Neural cell (in vitro differentiated cells): ENCODE results near the gene PLXNA3. TPM values are rescaled to one million over a fixed set of nuclear protein-coding genes. Genes with fewer than 3 reads are reported as not detected.

Experiments
- H2AFZ ChIP-seq: fragments of 200-600, 300-800 bp; sonication (generic), shearing (Covaris generic); 2 replicates; pipeline ENCODE4 v1.6.0; 2014; ENCODE audit warnings: low read depth, mild to moderate bottlenecking, antibody characterized with exemption, low read length, moderate library complexity
- H3F3A ChIP-seq: fragments of 200-600 bp; shearing (Covaris generic); 2 replicates; pipeline ENCODE4 v1.6.1; 2016; ENCODE audit warnings: mild to moderate bottlenecking, moderate library complexity, mixed read lengths, antibody characterized with exemption, low read length; ENCODE audit not compliant: insufficient read depth, poor library complexity, severe bottlenecking
- H3K27ac ChIP-seq: fragments of 200-600, 300-800 bp; sonication (generic), shearing (Covaris generic); 2 replicates; pipeline ENCODE4 v1.5.1; 2014; ENCODE audit warnings: mild to moderate bottlenecking, low read length, moderate library complexity
- H3K27me3 ChIP-seq: fragments of 300-800, 200-600 bp; sonication (generic), shearing (Covaris generic); 2 replicates; pipeline ENCODE4 v1.6.0; 2014; ENCODE audit warnings: mild to moderate bottlenecking, low read depth, low read length, moderate library complexity; ENCODE audit not compliant: insufficient read depth
- H3K36me3 ChIP-seq: fragments of 300-800, 200-600 bp; sonication (generic), shearing (Covaris generic); 2 replicates; pipeline ENCODE4 v1.5.1; 2014; ENCODE audit warnings: mild to moderate bottlenecking, antibody characterized with exemption, low read length, moderate library complexity; ENCODE audit not compliant: insufficient read depth
- H3K4me2 ChIP-seq: fragments of 300-800, 200-600 bp; sonication (generic), shearing (Covaris generic); 2 replicates; pipeline ENCODE4 v1.6.0; 2014; ENCODE audit warnings: mild to moderate bottlenecking, low read length
- H3K4me3 ChIP-seq: fragments of 300-800, 200-600 bp; sonication (generic), shearing (Covaris generic); 2 replicates; pipeline ENCODE4 v1.5.1; 2014; ENCODE audit warnings: mild to moderate bottlenecking, low read length, moderate library complexity
- H3K79me2 ChIP-seq: fragments of 200-600 bp; shearing (Covaris generic); replicated peaks from 2 replicates; pipeline ENCODE4 v1.6.0; 2014; ENCODE audit warnings: mild to moderate bottlenecking, low read length, moderate library complexity; ENCODE audit not compliant: insufficient read depth
- H3K9ac ChIP-seq: fragments of 300-800, 200-600 bp; sonication (generic), shearing (Covaris generic); 2 replicates; pipeline ENCODE4 v1.6.1; 2016; ENCODE audit warnings: mild to moderate bottlenecking, low read length, mixed read lengths
- H3K9me2 ChIP-seq: fragments of 200-600 bp; shearing (Covaris generic); 2 replicates; pipeline ENCODE4 v1.6.1; 2016; ENCODE audit warnings: mild to moderate bottlenecking, low read length, mixed read lengths; ENCODE audit not compliant: insufficient read depth
- H3K9me3 ChIP-seq: fragments of 200-600, 300-800 bp; sonication (generic), shearing (Covaris generic); 2 replicates; pipeline ENCODE4 v1.6.1; 2016; ENCODE audit warnings: mild to moderate bottlenecking, mixed run types, low read length, moderate library complexity, mixed read lengths
- H4K20me1 ChIP-seq: fragments of 200-600 bp; shearing (Covaris generic); 2 replicates; pipeline ENCODE4 v1.6.1; 2016; ENCODE audit warnings: mild to moderate bottlenecking, mixed run types; ENCODE audit not compliant: insufficient read depth
- CTCF ChIP-seq: fragments of 450-650 bp; IDR thresholded peaks from 2 replicates; pipeline ENCODE4 v1.5.1; 2014; ENCODE audit warnings: antibody characterized with exemption, mild to moderate bottlenecking, moderate library complexity; ENCODE audit not compliant: poor library complexity, severe bottlenecking
- EP300 ChIP-seq: fragments of 450-650 bp; conservative IDR thresholded peaks from 2 replicates; pipeline ENCODE4 v1.6.1; 2014; ENCODE audit warnings: antibody characterized with exemption, mild to moderate bottlenecking, moderate library complexity; ENCODE audit not compliant: poor library complexity, severe bottlenecking
- EZH2 ChIP-seq: fragments of 200-600, 300-800 bp; shearing (Covaris generic), sonication (generic); IDR thresholded peaks from 2 replicates; pipeline ENCODE4 v1.6.1; 2014; ENCODE audit warnings: antibody characterized with exemption, low read length, borderline replicate concordance, mild to moderate bottlenecking; ENCODE audit not compliant: insufficient read depth, poor library complexity, severe bottlenecking
- MXI1 ChIP-seq: fragments of 450-650 bp; conservative IDR thresholded peaks from 2 replicates; pipeline ENCODE4 v1.6.1; 2014; ENCODE audit warnings: antibody characterized with exemption, mild to moderate bottlenecking; ENCODE audit not compliant: poor library complexity, severe bottlenecking
- POLR2AphosphoS5 ChIP-seq: IDR thresholded peaks from 2 replicates; pipeline ENCODE4 v1.6.1; 2012
- RAD21 ChIP-seq: fragments of 450-650 bp; conservative IDR thresholded peaks from 2 replicates; pipeline ENCODE4 v1.6.1; 2014; ENCODE audit warnings: antibody characterized with exemption, mild to moderate bottlenecking, moderate library complexity
- REST ChIP-seq: IDR thresholded peaks from 2 replicates; pipeline ENCODE4 v1.6.1; 2012; ENCODE audit warnings: borderline replicate concordance
- SMC3 ChIP-seq: fragments of 450-650 bp; conservative IDR thresholded peaks from 2 replicates; pipeline ENCODE4 v1.6.1; 2014; ENCODE audit warnings: antibody characterized with exemption, mild to moderate bottlenecking, moderate library complexity; ENCODE audit not compliant: poor library complexity
- TAF1 ChIP-seq: IDR thresholded peaks from 2 replicates; pipeline ENCODE4 v1.6.1; 2012; ENCODE audit warnings: low read depth
- polyA plus RNA-seq: library from polyadenylated mRNA; depleted of rRNA; stranded (reverse); fragments of >200 nt; gene quantifications from 2 replicates; pipeline ENCODE4 v1.2.3, GENCODE V29; 2014

Gene PLXNA3
- polyA plus RNA-seq, 1 donor from 2014 or later: 17.2 TPM

- no peaks in the 10 kb centered on the region for H3K9me2 ChIP-seq
- H3K27me3 ChIP-seq: no peaks in the 10 kb centered on the region
- no peaks in the 10 kb centered on the region for H4K20me1 ChIP-seq
- H3K4me3 ChIP-seq: peak overlapping the region; percentile 21
- H3F3A ChIP-seq: no peaks in the 10 kb centered on the region
- no peak overlapping the region for H3K27ac ChIP-seq
- no peaks in the 10 kb centered on the region for H3K9me3 ChIP-seq
- H3K4me2 ChIP-seq: no peak overlapping the region
- H3K9ac ChIP-seq: no peak overlapping the region
- no peak overlapping the region for H2AFZ ChIP-seq
- H3K79me2 ChIP-seq: peaks cover 18% of the 10 kb centered on the region
- no peaks in the 10 kb centered on the region for H3K36me3 ChIP-seq
- TF ChIP-seq SMC3: no peak
- no peak for TF ChIP-seq POLR2AphosphoS5
- TF ChIP-seq CTCF: no peak
- no peak for TF ChIP-seq EZH2
- TF ChIP-seq MXI1: no peak
- TF ChIP-seq TAF1: no peak
- TF ChIP-seq RAD21: no peak
- TF ChIP-seq REST: no peak
- TF ChIP-seq EP300: no peak
Observed at GRCh38 chrX:154462396-154462795, 4.3 kb downstream of the PLXNA3 start.

- Histone ChIP-seq H3K9ac (no peak overlapping the region), H3K27me3 (no peaks in the 10 kb centered on the region), H4K20me1 (no peaks in the 10 kb centered on the region), H3K9me3 (no peaks in the 10 kb centered on the region), H3K79me2 (peaks cover 13% of the 10 kb centered on the region), H3F3A (no peaks in the 10 kb centered on the region), H2AFZ (no peak overlapping the region), H3K9me2 (no peaks in the 10 kb centered on the region), H3K36me3 (no peaks in the 10 kb centered on the region), H3K4me2 (no peak overlapping the region), H3K4me3 (no peak overlapping the region), H3K27ac (no peak overlapping the region)
- no peak for TF ChIP-seq REST
- TF ChIP-seq EZH2: no peak
- TF ChIP-seq MXI1: no peak
- TF ChIP-seq RAD21: no peak
- TF ChIP-seq CTCF: no peak
- TF ChIP-seq TAF1: no peak
- no peak for TF ChIP-seq SMC3
- TF ChIP-seq POLR2AphosphoS5: no peak
Observed at GRCh38 chrX:154463611-154464220, 5.6 kb downstream of the PLXNA3 start.
